C4-2B (cell line): ENCODE results near the gene BEND7.

Experiments
- ZFX ChIP-seq: fragments of 450-650 bp; IDR thresholded peaks from 2 replicates; pipeline ENCODE4 v1.6.1; 2017
- TF ChIP-seq, protein P1 (sequence below): fragments of 450-650 bp; conservative IDR thresholded peaks from 2 replicates; pipeline ENCODE4 v1.5.1; 2017; ENCODE audit warnings: mild to moderate bottlenecking

- TF ChIP-seq, protein P1, sequence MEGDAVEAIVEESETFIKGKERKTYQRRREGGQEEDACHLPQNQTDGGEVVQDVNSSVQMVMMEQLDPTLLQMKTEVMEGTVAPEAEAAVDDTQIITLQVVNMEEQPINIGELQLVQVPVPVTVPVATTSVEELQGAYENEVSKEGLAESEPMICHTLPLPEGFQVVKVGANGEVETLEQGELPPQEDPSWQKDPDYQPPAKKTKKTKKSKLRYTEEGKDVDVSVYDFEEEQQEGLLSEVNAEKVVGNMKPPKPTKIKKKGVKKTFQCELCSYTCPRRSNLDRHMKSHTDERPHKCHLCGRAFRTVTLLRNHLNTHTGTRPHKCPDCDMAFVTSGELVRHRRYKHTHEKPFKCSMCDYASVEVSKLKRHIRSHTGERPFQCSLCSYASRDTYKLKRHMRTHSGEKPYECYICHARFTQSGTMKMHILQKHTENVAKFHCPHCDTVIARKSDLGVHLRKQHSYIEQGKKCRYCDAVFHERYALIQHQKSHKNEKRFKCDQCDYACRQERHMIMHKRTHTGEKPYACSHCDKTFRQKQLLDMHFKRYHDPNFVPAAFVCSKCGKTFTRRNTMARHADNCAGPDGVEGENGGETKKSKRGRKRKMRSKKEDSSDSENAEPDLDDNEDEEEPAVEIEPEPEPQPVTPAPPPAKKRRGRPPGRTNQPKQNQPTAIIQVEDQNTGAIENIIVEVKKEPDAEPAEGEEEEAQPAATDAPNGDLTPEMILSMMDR, result no peak
- no peak for TF ChIP-seq ZFX
Observed at GRCh38 chr10:13475124-13475523, 53.7 kb downstream of the BEND7 start.
